HG03565 (cell line): ENCODE data around the gene UBL4A.

Experiments
- ATAC-seq: cut with Tn5 transposase; IDR thresholded peaks from one replicate; pipeline ENCODE4 v1.9.1; 2021; ENCODE audit warnings: mild to moderate bottlenecking, moderate library complexity; ENCODE audit not compliant: unreplicated experiment

UBL4A gene

GRCh38 chrX:154440623-154441357 lies 45.6 kb downstream of the UBL4A start:
- no peak for ATAC-seq

GRCh38 chrX:154439841-154440240 lies 46.6 kb downstream of the UBL4A start:
- ATAC-seq = no peak

- no peak for ATAC-seq
These were observed 48.2 kb downstream of the UBL4A start for GRCh38 chrX:154437971-154438893.

- ATAC-seq = no peak
These were observed 49.2 kb downstream of the UBL4A start, which contains the start of gene GDI1 for GRCh38 chrX:154436983-154437752. Gene GDI1 (plus strand): TSS chrX:154437154. CDS start chrX:154437255, 101 bp downstream.

- ATAC-seq = no peak
These were observed 49.9 kb downstream of the UBL4A start for GRCh38 chrX:154436374-154436982.

- ATAC-seq = no peak
These were observed 51.2 kb downstream of the UBL4A start for GRCh38 chrX:154435171-154435733.

GRCh38 chrX:154434394-154435168 lies 51.8 kb downstream of the UBL4A start:
- ATAC-seq = no peak
